CD14-positive monocyte (primary cell): ENCODE measurements around the gene TDRD1. TPM values are rescaled to one million over a fixed set of nuclear protein-coding genes. Genes with fewer than 3 reads are reported as not detected.
"Not testable (repeated sequence)": the region's sequence is repeated elsewhere in the genome, so short reads cannot be mapped to it uniquely, and the experiment has no call there.

Experiments used
- DNase-seq, 3 donors: peaks; one replicate each; pipeline ENCODE4 v3.0.0-alpha.2; 2011 to 2022
- H2AFZ ChIP-seq: 2 replicates; pipeline ENCODE4 v1.6.0; 2012; ENCODE audit warnings: mild to moderate bottlenecking, low read depth, low read length, inconsistent platforms; ENCODE audit not compliant: insufficient read depth, poor library complexity, severe bottlenecking
- H3K27ac ChIP-seq, 2 donors: 1 replicate in 1 of 2; 2 replicates in 1 of 2; pipeline ENCODE4 v1.5.1; 2012 to 2013; ENCODE audit warnings: low read length in 2 of 2, control low read depth in 1 of 2, inconsistent platforms in 1 of 2, low read depth in 1 of 2, mild to moderate bottlenecking in 1 of 2
- H3K27me3 ChIP-seq, 2 donors: one replicate each; pipeline versions ENCODE4 v1.6.0 to v1.6.1; 2011 to 2013; ENCODE audit warnings: low read length in 2 of 2; ENCODE audit not compliant: control insufficient read depth in 2 of 2, insufficient read depth in 2 of 2
- H3K36me3 ChIP-seq, 2 donors: replicated peaks in 1 of 2; 1 replicate in 1 of 2; 2 replicates in 1 of 2; pipeline versions ENCODE4 v1.5.1 to v1.6.1; 2012 to 2013; ENCODE audit warnings: low read length in 2 of 2, control low read depth in 1 of 2, inconsistent platforms in 1 of 2, mild to moderate bottlenecking in 1 of 2; ENCODE audit not compliant: insufficient read depth in 2 of 2, control insufficient read depth in 1 of 2
- H3K4me1 ChIP-seq, 2 donors: 1 replicate in 1 of 2; 2 replicates in 1 of 2; pipeline versions ENCODE4 v1.5.1 to v1.6.1; 2012 to 2013; ENCODE audit warnings: low read length in 2 of 2, control low read depth in 1 of 2, inconsistent platforms in 1 of 2, mild to moderate bottlenecking in 1 of 2, moderate library complexity in 1 of 2; ENCODE audit not compliant: insufficient read depth in 2 of 2, control insufficient read depth in 1 of 2
- H3K4me2 ChIP-seq: replicated peaks from 2 replicates; pipeline ENCODE3; 2012; ENCODE audit warnings: low read length, moderate library complexity, mild to moderate bottlenecking; ENCODE audit not compliant: poor library complexity, severe bottlenecking; ENCODE audit errors: extremely low read depth
- H3K4me3 ChIP-seq, 3 experiments: fragments of 200-600 bp in 1 of 3; sonication (generic) in 1 of 3; replicated peaks in 1 of 3; 1 replicate in 2 of 3; 2 replicates in 1 of 3; pipeline ENCODE4 v1.5.1; 2011 to 2013; ENCODE audit warnings: low read length in 3 of 3, mild to moderate bottlenecking in 3 of 3, control low read depth in 2 of 3, low read depth in 2 of 3, inconsistent platforms in 1 of 3, moderate library complexity in 1 of 3
- H3K79me2 ChIP-seq: 2 replicates; pipeline ENCODE4 v1.6.0; 2012; ENCODE audit warnings: mild to moderate bottlenecking, control low read depth, inconsistent platforms, low read length, moderate library complexity; ENCODE audit not compliant: insufficient read depth
- H3K9ac ChIP-seq: 2 replicates; pipeline ENCODE4 v1.6.0; 2017; ENCODE audit warnings: low read length, mild to moderate bottlenecking; ENCODE audit not compliant: insufficient read depth, poor library complexity, severe bottlenecking
- H3K9me3 ChIP-seq, 2 donors: replicated peaks in 1 of 2; 1 replicate in 1 of 2; 2 replicates in 1 of 2; pipeline versions ENCODE4 v1.5.1 to v1.6.1; 2012 to 2013; ENCODE audit warnings: low read length in 2 of 2, control low read depth in 1 of 2; ENCODE audit not compliant: control insufficient read depth in 1 of 2, insufficient read depth in 1 of 2
- H4K20me1 ChIP-seq: 2 replicates; pipeline ENCODE4 v1.6.0; 2012; ENCODE audit warnings: mild to moderate bottlenecking, low read length, control low read depth, moderate library complexity; ENCODE audit not compliant: insufficient read depth
- H3K27ac Mint-ChIP-seq, 7 donors: one replicate each; pipeline ENCODE4 v1.8.0; 2020; ENCODE audit warnings: mild to moderate bottlenecking in 7 of 7, mixed read lengths in 7 of 7, moderate library complexity in 6 of 7, inconsistent platforms in 2 of 7
- H3K27me3 Mint-ChIP-seq, 3 donors: one replicate each; pipeline ENCODE4 v1.8.0; 2021 to 2022; ENCODE audit warnings: low read depth in 3 of 3, mild to moderate bottlenecking in 3 of 3, mixed read lengths in 3 of 3, moderate library complexity in 3 of 3, inconsistent platforms in 1 of 3
- H3K36me3 Mint-ChIP-seq, 2 donors: one replicate each; pipeline ENCODE4 v1.8.0; 2020; ENCODE audit warnings: mixed read lengths in 2 of 2, inconsistent platforms in 1 of 2, mild to moderate bottlenecking in 1 of 2
- H3K4me1 Mint-ChIP-seq: one replicate; pipeline ENCODE4 v1.8.0; 2020; ENCODE audit warnings: mild to moderate bottlenecking, mixed read lengths
- H3K4me3 Mint-ChIP-seq, 2 donors: one replicate each; pipeline ENCODE4 v1.8.0; 2020; ENCODE audit warnings: mild to moderate bottlenecking in 2 of 2, mixed read lengths in 2 of 2, moderate library complexity in 1 of 2
- H3K9me3 Mint-ChIP-seq, 7 donors: one replicate each; pipeline ENCODE4 v1.8.0; 2020 to 2022; ENCODE audit warnings: mixed read lengths in 7 of 7, mild to moderate bottlenecking in 6 of 7, moderate library complexity in 6 of 7, inconsistent platforms in 2 of 7
- WGBS: methylation state at CpG from one replicate; pipeline ENCODE4 v1.1.5; 2013; ENCODE audit warnings: missing lambda C conversion rate; ENCODE audit not compliant: insufficient coverage; 5-methylcytosine and 5-hydroxymethylcytosine counted together
- intact Hi-C, 2 donors: fragments of 100-400 bp; cut with micrococcal nuclease; formaldehyde crosslinking; loops; one replicate each; pipeline versions ENCODE4 v1.15.0 to v1.15.1; 2023
- polyA plus RNA-seq, 3 donors: library from polyadenylated mRNA; depleted of rRNA in 1 of 3; unstranded in 2 of 3; stranded (reverse) in 1 of 3; fragments of 300-500 nt in 2 of 3; fragments of >200 nt in 1 of 3; fragmentation: Illumina TruSeq in 2 of 3; gene quantifications; 1 replicate in 2 of 3; 2 replicates in 1 of 3; pipeline ENCODE4 v1.2.3, GENCODE V29; 2012 to 2021
- TF ChIP-seq, protein P1 (sequence below): fragments of 200-600 bp; IDR thresholded peaks from one replicate; pipeline ENCODE4 v1.8.0; 2022; ENCODE audit warnings: antibody characterized with exemption, mild to moderate bottlenecking

Gene TDRD1
- polyA plus RNA-seq, 3 donors, result not detected

DNA sequence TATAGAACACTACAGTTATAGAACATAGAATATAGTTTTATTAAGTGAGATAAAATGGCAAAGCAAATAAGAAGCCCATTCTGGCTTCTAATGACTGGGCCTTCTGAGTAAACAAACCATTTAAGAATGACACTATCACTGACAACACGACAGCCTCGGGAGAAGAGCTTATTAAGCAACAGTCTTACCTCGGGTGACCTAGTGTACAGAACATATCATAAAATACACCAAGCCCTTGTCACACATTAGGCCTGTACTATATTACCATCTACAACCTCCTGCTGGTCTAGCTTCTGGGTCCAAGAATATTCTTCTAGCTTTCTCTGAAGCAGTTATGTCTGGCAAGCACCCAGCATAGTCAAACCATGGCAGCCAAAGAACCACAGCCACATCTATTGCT is 37.1 kb upstream of the TDRD1 start:
- Mint-ChIP-seq H3K36me3 (peaks cover 62 to 83% of the 10 kb centered on the region in 2 donors), H3K4me3 (no peak overlapping the region), H3K27me3 (no peaks in the 10 kb centered on the region), H3K4me1 (no peaks in the 10 kb centered on the region), H3K27ac (no peak overlapping the region), H3K9me3 (no peaks in the 10 kb centered on the region)
- no peak for DNase-seq
- no peak overlapping the region for H3K4me3 ChIP-seq
- no peaks in the 10 kb centered on the region for H3K9me3 ChIP-seq
- 88% methylated on average over 3 of the region's 3 CpGs for WGBS
- intact Hi-C loops, result no loop called here
- no peak overlapping the region for H2AFZ ChIP-seq
- no peaks in the 10 kb centered on the region for H3K79me2 ChIP-seq
- H3K27ac ChIP-seq, result no peak overlapping the region
- H3K4me1 ChIP-seq, result no peaks in the 10 kb centered on the region
- H3K4me2 ChIP-seq, result no peak overlapping the region
- TF ChIP-seq, protein P1, sequence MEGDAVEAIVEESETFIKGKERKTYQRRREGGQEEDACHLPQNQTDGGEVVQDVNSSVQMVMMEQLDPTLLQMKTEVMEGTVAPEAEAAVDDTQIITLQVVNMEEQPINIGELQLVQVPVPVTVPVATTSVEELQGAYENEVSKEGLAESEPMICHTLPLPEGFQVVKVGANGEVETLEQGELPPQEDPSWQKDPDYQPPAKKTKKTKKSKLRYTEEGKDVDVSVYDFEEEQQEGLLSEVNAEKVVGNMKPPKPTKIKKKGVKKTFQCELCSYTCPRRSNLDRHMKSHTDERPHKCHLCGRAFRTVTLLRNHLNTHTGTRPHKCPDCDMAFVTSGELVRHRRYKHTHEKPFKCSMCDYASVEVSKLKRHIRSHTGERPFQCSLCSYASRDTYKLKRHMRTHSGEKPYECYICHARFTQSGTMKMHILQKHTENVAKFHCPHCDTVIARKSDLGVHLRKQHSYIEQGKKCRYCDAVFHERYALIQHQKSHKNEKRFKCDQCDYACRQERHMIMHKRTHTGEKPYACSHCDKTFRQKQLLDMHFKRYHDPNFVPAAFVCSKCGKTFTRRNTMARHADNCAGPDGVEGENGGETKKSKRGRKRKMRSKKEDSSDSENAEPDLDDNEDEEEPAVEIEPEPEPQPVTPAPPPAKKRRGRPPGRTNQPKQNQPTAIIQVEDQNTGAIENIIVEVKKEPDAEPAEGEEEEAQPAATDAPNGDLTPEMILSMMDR, result no peak
- H4K20me1 ChIP-seq, result no peaks in the 10 kb centered on the region
- H3K27me3 ChIP-seq, result no peaks in the 10 kb centered on the region
- peaks cover 54 to 85% of the 10 kb centered on the region in 2 donors for H3K36me3 ChIP-seq
- H3K9ac ChIP-seq, result no peak overlapping the region

DNA sequence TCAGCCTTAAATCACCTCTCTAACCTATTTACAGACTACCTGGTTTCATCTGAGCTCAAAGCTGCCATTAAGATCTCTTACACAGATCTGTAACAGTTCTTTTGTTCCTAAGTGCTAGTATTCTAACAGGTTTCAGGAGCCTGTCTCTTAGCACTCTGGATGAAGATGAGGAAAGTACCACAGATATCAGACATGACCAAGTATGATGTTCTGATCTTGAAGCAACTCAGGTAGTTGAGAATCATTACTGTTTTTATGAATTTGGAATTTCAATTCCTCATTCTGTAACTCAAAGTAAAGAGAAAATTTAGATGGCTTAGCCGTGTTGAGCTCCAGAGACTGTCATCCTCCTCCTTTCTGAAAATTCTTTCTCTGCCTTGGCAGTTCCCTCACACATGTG is 36.0 kb upstream of the TDRD1 start:
- peaks cover 67 to 83% of the 10 kb centered on the region in 2 donors for H3K36me3 Mint-ChIP-seq
- H3K27me3 Mint-ChIP-seq, result no peaks in the 10 kb centered on the region
- no peaks in the 10 kb centered on the region for H3K4me1 Mint-ChIP-seq
- Histone ChIP-seq H3K4me3 (no peak overlapping the region), H3K36me3 (peaks cover 52 to 90% of the 10 kb centered on the region in 2 donors), H4K20me1 (no peaks in the 10 kb centered on the region), H2AFZ (no peak overlapping the region), H3K4me2 (no peak overlapping the region), H3K9me3 (no peaks in the 10 kb centered on the region), H3K4me1 (no peaks in the 10 kb centered on the region), H3K9ac (no peak overlapping the region), H3K27ac (no peak overlapping the region), H3K79me2 (no peaks in the 10 kb centered on the region), H3K27me3 (no peaks in the 10 kb centered on the region)
- H3K4me3 Mint-ChIP-seq, result no peak overlapping the region
- H3K9me3 Mint-ChIP-seq, result no peaks in the 10 kb centered on the region
- DNase-seq, result no peak
- peak overlapping the region in 1 of 7 donors; percentile 84 for H3K27ac Mint-ChIP-seq
- WGBS, result no CpG with 5 or more reads among the region's 1 CpG
- intact Hi-C loops, result no loop called here
- TF ChIP-seq, protein P1, result no peak

DNA sequence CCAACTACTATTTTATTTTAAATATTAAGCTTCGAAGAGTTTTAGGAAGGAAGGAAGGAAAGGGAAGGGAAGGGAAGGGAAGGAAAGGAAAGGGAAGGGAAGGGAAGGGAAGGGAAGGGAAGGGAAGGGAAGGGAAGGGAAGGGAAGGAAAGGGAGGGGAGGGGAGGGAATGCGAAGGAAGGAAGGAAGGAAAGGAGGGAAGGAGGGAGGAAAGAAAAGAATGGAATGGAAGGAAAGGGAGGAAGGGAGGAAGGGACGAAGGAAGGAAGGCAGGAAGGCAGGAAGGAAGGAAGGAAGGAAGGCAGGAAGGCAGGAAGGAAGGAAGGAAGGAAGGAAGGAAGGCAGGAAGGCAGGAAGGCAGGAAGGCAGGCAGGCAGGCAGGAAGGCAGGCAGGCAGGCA is 29.7 kb upstream of the TDRD1 start:
- H3K9ac ChIP-seq, H3K27me3 Mint-ChIP-seq, H3K9me3 Mint-ChIP-seq, H3K27ac ChIP-seq, H3K79me2 ChIP-seq, DNase-seq, H3K9me3 ChIP-seq, H3K27me3 ChIP-seq, H4K20me1 ChIP-seq, H3K4me1 ChIP-seq, H3K4me3 ChIP-seq, H2AFZ ChIP-seq, H3K4me3 Mint-ChIP-seq, H3K4me1 Mint-ChIP-seq, H3K4me2 ChIP-seq, intact Hi-C loops: not testable (repeated sequence)
- Mint-ChIP-seq H3K36me3 (peaks cover 73 to 87% of the 10 kb centered on the region in 2 donors), H3K27ac (peak overlapping the region in 1 of 7 donors; percentile 13)
- peaks cover 50 to 84% of the 10 kb centered on the region in 2 donors for H3K36me3 ChIP-seq
- whole genome bisulfite sequencing, result 61% methylated on average over 2 of the region's 3 CpGs
